HUDEP-2 (cell line): Measurements from ENCODE around the gene TACR2.

ENCODE experiments used
- DNase-seq, 76 experiments: peaks; one replicate each; lab custom pipeline; 2025; ENCODE audit not compliant: unreplicated experiment in 76 of 76; lab: John Stamatoyannopoulos, UW

TACR2 gene

GRCh38 chr10:69416695-69417094 is at the start of gene TACR2:
TACR2 (minus strand) TSS chr10:69416918; CDS start chr10:69416323, 595 bp downstream.
- DNase-seq = no peak

GRCh38 chr10:69466158-69466490 is 49.4 kb upstream of the TACR2 start:
- DNase-seq = no peak

DNA sequence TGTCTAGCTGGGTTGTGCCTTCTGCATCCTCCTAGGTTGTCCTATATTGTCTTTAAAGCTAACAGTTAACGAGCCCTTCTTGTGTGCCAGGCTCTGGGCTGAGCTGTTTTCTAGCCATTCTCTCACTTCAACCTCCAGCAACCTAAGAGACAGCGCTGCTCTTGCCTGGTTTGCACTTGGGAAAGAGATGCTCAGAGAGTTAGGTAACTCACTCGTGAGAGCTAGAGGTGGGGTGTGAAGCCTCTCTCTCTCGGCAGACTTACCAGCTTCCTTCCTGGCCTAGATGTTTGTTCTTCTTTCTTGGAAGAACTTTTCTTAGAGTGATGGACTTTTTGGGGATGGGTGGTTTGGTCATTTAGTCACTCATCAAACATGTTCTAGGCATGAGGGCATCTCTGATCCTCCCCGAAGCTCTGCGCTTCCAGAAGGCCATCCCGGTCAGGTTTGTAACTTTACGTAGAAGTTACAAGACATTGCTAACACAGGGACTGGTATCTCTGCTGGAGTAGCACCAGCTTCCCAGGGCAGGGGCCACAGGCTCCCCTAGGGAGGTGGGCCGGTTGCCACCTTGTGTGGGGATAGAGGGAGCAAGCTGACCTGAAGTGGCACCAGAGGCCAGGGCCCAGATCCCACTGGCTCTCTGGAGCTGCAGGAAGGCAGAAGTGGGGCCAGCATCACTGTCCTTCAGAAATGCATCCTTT is 48.9 kb upstream of the TACR2 start:
- no peak for DNase-seq

GRCh38 chr10:69464801-69465401 is 48.2 kb upstream of the TACR2 start:
- no peak for DNase-seq

- no peak for DNase-seq
These were observed 47.7 kb upstream of the TACR2 start for GRCh38 chr10:69464401-69464800.

DNA sequence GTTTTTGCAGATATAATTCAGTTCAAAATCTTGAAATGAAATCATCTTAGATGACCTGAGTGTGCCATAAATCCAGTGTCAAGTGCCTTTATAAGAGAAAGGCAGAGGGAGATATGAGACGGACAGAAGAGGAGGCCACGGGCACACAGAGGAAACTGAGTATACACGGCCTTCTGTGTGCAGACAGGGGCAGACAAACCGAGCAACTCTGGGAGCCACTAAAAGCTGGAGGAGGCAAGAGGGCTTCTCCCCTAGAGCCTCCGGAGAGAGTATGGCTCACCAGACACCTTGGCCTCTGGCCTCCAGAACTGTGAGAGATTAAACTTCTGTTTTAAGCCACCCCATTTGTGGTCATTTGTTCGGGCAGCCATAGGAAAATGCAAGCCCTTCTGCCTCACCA is 47.2 kb upstream of the TACR2 start:
- no peak for DNase-seq

- DNase-seq = no peak
These were observed 44.7 kb upstream of the TACR2 start for GRCh38 chr10:69461243-69462025.

DNA sequence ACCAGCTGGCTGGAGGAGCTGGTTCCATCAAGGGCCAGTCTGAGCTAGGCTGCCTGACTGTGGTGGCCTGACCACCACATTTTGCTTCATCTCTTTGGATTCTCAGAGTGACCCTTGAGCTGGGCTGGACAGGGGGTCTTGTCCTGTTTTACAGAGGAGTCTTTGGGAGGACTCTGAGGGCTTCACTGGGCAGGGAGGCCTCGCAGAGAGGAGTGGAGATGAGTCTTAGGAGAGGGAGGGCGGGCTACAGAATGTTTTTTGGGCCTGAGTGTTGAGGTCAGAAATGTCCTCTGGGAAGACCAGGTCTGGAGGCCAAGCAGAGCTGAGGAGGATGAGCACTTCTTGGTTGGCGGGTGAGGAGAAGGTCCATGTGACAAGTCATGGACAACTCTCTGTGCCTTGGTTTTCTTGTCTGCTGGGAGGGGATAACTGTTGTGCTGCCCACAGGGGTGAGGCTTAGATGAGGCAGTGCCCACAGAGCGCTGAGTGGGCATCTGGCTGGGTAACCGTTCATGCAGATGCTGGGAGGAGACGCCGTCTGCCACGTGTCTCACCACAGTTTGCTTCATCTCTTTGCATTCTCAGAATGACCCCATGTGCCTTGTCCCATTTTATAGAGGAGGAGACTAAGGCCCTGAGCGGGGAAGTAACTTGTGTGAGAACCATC is 44.0 kb upstream of the TACR2 start:
- DNase-seq = no peak

- peak in 1 of 76 experiments; percentile 7 for DNase-seq
These were observed 43.3 kb upstream of the TACR2 start for GRCh38 chr10:69459893-69460575.

DNA sequence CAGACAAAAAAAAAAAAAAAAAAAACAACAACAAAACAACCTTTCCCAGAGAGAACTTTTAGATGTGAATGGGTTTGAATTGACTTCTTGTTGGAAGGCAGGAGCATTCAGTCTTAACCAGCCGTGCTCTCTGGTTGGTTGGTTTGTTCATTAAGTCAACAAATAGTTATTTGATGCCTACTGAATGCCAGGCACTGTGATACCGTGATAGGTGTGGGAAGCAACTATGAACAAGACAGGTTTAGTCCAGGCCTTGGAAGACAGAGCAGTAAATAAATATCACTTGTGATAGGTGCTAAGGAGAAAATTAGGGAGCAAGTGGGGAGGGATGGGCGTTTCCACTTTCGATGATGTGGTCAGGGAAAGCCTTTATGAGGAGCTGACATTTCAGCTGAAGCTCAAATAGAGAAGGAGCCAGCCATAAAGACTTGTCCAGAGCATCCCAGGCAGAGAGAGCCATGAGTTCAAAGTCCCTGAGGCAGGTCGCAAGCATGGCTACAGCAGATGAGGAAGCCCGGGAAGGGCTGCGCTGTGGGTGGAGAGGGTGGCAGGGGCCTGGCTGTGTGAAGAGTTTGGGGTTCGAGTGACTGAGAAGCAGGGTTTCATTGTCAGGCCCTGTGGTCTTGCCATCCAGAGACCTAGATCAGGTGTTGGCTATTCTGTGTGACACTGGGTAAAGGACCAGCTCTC is 42.5 kb upstream of the TACR2 start:
- DNase-seq = no peak

DNA sequence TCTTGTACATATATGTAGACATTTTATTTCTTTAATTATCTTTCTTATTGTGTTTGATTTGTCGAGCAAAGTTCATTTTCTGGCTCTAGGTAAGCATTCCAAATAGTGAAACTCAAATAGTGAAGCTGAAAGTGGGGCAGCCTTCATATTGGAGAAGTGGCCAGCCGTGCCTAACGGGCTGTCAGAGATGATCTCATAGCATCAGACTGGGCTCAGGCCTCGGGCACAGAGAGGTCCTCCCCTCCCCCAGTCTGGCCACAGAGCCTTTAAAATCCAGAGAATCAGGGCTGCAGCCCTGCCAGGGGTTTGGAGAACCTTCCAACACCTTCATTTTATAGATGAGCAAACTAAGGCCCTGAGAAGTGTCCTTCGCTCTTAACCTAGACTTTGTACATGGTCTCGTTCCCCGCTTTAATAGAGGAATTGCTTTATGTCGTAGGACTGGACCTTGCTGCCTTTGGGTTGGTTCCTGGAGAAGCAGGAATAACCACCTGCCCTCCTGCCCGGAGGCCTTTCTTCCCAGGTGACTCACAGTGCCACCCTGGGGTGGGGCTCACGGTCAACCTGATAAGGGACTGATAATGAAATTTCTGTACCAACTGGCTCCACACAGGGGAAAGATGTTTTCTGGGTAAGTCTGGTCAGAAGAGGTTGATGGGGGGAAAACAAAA is 41.8 kb upstream of the TACR2 start:
- no peak for DNase-seq

GRCh38 chr10:69457771-69458237 is 41.1 kb upstream of the TACR2 start:
- DNase-seq = no peak

- no peak for DNase-seq
These were observed 40.4 kb upstream of the TACR2 start for GRCh38 chr10:69456880-69457693.

DNA sequence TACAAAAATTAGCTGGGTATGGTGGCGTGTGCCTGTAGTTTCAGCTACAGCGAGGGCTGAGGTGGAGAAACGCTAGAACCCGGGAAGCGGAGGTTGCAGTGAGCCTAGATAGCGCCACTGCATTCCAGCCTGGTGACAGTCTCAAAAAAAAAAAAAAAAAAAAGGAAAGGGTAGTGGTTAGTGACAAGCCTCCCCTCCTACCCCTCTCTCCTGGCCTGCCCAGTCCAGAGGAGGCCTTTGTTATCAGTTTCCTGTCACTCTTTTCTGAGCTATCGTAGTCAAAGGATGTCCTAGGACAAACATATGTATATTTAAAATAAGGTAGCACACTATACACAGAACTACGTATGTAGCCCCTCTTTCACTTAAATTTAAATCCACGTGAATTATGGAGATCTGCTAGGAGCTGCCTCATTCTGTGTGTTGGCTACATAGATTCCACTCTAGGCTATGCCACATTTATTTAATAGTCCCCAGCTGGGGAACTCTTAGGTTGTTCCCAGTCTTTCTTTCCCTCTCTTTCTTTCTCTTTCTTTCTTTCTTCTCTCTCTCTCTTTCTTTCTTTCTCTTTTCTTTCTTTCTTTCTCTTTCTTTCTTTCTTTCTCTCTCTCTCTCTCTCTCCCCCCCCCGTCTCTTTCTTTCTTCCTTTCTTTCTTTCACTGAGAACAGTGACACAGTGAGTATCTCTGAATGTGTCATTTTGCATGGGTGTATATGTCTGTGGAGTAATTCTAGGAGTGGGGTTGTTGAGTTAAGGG is 38.5 kb upstream of the TACR2 start:
- DNase-seq = no peak

DNA sequence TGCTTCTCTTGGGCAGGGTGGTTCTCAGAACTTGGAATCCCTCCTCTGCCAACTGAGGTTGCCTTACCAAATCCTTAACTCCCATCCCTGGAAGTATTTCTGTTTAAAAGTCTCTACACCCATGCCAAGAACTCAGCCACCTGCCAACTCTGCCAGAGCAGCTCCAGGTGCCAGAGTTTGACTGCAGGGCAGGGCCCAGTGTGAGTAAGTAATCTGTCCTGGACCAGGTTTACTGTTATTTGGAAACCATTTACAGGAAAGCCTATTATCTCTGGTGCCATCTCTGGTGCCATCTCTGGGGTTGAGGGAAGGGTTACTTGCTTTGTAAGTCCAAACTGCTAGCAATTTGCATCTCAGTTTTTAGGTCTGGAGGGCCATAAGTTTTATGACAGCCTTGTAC is 37.1 kb upstream of the TACR2 start:
- no peak for DNase-seq

- DNase-seq = no peak
These were observed 36.1 kb upstream of the TACR2 start for GRCh38 chr10:69452676-69453415.

DNA sequence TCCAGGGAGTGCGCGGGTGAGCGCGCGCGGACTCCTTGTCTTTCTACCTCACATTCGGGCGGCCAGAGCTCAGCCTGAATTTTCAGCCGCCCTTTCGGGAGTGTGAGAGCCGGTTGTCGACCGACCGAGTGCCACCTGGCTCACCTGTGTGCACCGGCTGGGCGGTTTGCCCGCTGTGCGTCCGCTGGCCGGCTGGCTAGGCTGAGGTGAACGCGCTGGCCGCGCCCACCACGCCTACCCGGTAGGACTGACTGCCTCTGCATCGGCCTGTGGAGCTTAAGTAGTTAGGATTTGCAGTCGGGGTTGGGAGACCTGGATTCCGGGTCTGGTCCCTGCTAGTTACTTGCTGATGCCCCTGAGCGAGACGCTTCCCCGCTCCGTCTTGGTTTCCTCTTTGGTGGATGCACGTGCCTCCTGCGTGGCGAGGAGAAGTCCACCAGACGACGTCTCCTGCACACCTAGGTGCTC is 35.1 kb upstream of the TACR2 start:
- no peak for DNase-seq
